ENCODE data around the gene ZMAT3.
"Not testable (repeated sequence)": the region's sequence is repeated elsewhere in the genome, so short reads cannot be mapped to it uniquely, and the experiment has no call there.

Gene ZMAT3

DNA sequence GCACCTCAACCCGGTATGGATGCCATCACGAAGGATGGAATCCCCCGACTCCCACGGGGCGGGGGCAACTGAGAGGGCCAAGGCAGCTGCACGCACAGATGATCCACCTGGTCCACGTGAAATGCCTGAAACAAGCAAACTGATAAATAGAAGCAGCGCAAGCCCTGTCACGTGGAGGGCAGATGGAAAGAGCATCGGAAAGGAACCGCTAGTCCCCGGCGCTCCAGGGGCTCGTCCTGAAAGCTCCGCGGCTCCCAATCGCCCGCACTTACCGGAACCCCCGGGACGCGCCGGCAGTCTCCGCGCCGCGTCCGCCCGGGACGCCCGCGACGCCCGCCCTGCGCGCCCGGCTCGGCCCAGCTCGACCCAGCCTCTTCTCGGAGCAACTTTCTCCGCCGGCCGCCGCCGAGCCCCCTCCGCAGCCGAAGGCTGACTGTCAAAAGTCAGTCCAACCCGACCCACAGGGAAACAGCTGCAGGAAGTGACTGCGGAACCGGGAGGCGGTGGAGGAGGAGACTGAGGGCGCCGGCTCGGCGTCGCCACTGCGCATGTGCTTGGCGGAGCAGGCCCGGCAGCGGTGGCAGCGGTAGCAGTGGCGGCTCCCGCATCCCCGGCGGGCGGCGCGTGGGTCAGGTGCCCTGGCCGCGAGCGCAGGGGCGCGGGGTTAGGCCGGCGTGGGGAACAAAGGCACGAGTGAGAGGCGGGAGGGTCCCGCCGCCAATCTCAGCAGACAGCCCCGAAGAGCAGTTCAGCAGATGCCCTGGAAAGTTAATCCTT, at the start of gene ZMAT3:
TSS of gene ZMAT3 (minus strand) at position 487 of the 777 bp plus-strand sequence. CDS start 4,057 bp downstream, outside the sequence.
- no peak for FAIRE-seq

DNA sequence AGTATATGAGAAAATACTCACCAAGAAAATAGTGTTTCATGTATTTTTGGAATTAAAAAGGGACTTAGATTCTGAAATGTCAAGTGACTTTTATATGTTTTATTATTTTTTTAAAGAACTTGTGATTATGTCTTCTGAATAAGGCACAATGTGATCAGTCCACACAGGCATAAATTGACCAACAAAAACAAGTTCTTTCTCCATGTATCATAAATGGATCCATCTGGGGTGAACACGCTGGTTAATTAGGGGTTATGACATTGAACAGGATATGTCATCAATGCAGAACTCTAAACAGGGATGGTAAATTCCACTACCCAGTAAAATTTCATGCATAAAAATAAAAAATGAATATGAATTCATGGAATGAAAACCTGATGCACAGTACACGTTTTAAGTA, 45.2 kb upstream of the ZMAT3 start:
- no peak for FAIRE-seq

DNA sequence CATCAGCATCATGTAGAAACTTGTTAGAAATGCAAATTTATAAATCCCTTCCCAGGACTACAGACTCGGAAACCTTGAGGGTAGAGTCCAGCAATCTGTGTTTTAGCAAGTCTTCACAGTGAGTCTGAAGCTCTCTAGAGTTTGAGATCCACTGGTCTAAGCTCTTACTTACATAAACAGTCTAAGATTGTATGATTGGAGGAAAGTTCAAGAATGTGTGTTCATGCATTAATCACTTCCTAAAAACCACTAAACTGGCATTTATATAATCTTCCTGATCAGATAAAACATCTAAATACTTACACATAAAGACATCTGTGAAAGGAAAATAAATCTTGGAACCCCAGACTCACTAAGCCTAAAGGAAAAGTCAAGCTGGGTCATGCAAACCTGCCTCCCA, 43.8 kb upstream of the ZMAT3 start:
- FAIRE-seq: not testable (repeated sequence)

GRCh38 chr3:179113903-179114302, 42.3 kb upstream of the ZMAT3 start:
- FAIRE-seq: no peak

DNA sequence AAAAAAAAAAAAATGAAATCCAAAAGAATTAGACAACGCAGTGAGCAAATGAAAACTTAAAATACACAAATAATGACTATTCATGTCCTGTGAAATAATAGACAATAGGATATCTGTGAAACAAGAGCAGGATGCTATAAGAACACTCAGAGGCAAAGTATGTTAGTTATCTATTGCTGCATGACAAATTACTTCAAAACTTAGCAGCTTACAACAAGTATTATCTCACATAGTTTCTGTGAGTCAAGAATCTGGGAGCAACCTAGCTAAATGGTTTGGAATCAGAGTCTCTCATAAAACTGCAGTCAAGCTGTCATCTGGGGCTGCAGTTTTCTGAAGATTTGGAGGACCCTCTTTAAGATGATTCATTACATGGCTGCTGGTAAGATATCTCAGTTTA, 36.5 kb upstream of the ZMAT3 start:
- no peak for FAIRE-seq

DNA sequence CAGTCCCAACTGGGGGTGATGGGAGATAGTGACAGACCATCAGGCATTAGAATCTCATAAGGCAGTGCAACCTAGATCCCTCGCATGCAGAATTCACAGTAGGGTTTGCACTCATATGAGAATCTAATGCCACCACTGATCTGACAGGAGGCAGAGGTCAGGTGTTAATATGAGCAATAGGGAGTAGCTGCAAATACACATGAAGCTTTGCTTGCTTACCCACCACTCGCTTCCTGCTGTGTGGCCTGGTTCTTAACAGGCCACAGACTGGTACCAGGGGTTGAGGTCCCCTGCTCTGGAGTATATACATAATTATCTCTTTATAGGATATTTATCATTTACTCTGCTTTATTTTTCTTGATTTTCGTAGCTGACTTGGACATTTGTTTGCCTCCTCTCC, 36.0 kb upstream of the ZMAT3 start:
- FAIRE-seq: no peak

DNA sequence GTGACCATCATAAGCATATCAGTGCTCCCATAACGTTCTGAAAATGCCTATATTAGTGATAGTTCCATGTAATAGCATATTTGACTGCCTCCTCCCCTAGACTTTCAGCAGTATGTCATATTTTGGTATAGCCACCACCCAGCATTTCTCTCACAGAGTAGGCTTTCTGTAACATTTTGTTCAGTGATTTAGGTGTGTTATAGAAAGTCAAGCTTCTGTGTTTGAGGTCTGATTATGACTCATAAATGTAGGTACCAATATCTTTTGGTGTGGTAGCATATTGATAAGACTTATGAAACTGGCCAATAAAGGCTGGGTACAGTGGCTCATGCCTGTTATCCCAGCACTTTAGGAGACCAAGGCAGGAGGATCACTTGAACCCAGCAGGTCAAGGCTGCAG, 34.3 kb upstream of the ZMAT3 start:
- no peak for FAIRE-seq

DNA sequence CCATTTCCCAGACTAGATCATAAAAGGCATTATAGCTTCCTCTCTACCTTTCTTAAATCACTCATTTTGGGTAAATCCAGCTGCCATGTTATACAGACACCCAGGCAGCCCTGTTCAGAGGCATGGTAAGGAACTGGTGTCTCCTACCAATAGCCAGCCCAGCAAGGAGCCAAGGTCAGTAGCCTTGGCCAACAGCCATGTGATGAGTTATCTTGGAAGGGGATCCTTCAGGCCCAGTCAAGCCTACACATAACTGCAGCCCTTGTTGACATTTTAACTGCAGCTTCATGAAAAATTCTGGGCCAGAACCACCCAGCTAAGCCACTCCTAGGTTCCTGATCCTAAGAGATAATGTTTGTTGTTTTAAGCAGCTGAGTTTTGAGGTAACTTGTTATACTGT, 29.0 kb upstream of the ZMAT3 start:
- FAIRE-seq: no peak

DNA sequence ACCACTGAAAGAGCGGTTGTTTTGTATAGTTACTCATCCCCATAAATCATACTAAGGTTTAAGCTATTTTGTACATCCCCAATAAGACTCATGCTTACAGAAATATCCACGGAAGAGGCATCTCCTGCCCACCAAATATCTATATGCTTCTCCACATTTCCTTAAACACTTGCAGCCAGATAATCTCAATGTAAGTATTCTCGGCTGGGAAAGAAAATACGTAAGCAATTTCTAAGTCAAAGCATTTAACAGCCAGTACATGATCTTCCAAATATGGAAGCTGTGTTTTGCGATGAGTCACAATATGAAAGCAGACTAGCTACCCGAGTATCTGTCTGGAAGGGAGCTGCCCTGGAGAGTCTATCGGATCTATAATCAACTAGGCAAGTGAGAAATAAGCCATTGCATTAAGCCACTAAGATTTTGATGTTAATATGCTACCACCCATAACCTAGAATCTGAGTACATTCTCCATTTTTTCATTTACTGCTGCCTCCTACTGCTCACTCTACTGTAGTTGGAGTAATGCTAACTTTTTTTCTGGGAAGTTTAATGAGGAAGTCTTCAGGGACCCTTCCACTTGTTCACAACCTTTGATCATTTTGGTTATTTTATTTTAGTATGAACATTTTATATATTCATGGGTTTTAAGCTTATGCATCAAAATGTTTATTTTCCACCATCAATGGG, 26.9 kb upstream of the ZMAT3 start:
- no peak for FAIRE-seq

DNA sequence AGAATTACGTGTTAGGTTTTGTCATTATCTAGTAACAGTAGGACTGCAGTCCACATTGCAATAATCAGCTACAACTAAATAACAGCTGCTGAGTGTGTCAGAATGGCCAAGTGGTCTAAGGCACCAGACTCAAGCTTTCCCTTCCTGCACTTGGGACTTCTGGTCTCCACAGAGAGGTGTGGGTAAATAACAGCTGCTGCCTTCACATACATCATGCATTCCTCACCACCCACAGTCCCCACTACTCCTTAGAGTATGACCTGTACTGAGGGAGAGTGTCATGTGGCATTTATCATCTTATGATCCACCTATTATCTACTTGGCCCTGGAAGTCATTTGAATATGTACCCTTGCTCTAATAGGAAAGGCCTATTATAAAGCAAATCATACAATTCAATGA, 22.2 kb upstream of the ZMAT3 start:
- no peak for FAIRE-seq

DNA sequence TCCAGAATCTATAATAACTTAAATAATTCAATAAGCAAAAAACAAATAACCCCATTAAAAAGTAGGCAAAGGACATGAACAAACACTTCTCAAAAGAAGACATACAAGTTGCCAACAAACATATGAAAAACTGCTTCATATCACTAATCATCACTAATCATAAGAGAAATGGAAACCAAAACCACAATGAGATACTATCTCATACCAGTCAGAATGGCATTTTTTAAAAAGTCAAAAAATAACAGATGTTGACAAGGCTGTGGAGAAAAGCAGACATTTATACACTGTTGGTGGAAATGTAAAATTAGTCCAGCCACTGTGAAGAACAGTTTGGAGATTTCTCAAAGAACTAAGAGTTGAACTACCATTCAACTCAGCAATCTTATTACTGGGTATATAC, 19.5 kb upstream of the ZMAT3 start:
- FAIRE-seq: no peak

- FAIRE-seq: no peak
Observed at GRCh38 chr3:179088306-179088705, 16.7 kb upstream of the ZMAT3 start.

GRCh38 chr3:179083977-179084376, 12.4 kb upstream of the ZMAT3 start:
- FAIRE-seq: no peak

- FAIRE-seq: no peak
Observed at GRCh38 chr3:179082416-179082815, 10.8 kb upstream of the ZMAT3 start.

DNA sequence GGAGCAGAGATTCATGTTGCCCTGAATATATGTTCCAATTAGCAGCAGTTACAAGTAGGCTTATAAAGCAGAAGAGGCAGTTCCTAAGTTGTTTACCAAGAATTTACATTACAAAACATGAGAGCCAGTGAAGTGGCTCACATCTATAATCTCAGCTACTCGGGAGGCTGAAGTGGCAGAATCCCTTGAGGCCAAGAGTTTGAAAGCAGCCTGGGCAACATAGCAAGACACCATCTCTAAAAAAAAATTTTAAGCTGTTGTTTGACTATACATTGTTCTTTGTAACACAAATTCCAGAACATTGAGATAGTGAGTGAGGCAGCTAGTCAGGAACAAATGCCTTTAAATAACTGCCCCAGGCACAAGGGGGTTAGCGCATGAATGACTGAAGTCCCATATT, 10.3 kb upstream of the ZMAT3 start:
- no peak for FAIRE-seq

- FAIRE-seq: no peak
Observed at GRCh38 chr3:179079537-179079936, 7.9 kb upstream of the ZMAT3 start.

DNA sequence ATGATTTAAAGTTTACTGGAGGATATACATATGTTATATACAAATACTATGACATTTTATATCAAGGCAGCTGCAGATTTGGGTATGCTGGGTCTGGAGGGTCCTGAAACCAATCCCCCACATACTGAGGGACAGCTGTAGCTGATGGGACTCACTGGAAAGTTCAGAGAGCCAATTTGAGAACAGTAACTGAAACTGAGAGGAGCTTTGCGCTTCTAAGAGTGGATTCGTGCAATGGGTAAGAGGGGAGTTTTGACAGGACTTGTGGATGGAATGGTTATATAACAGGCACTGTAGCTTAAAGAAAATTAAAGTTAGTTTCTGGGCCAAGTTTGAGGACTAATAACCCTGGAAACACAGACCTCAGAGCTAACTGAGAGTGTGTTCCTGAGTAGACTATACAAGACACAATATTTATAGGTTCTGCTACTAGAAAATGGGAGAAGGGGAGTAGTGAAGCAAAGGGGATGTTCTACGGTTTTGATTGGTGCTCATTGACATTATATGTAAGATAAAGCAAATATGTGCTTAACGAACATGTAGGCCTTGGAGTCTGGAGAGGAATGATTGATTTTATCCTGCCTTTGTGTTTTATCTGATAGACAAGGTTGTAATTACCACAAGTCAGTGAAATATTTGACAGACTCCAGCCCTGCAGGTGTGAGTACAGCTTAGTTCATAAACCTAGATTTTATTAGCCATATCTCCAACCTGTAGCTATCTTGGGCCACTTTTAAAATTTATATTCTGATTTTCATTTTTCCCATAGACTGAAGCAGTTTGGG, 4.8 kb upstream of the ZMAT3 start:
- no peak for FAIRE-seq

GRCh38 chr3:179074656-179075055, 3.0 kb upstream of the ZMAT3 start:
- FAIRE-seq: no peak

DNA sequence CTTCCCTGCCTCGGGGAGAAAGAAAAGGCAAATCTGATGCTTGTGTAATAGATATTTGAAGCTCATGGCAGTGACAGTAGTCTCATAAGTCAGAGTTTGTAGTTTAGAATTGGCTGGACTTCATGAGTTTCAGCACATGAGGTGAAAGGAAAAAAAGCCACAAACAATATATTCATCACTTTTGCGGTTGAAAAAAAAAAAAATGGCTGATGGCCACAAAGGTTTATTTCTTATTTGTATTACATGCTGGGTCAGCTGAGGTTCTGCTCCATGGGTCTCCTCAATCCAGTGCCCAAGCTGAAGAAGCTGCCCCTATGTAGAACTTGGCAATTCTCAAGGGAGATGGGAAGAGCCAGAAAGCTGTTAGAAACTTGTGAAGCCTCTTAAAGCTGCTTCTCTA, 2.2 kb upstream of the ZMAT3 start:
- FAIRE-seq: no peak

DNA sequence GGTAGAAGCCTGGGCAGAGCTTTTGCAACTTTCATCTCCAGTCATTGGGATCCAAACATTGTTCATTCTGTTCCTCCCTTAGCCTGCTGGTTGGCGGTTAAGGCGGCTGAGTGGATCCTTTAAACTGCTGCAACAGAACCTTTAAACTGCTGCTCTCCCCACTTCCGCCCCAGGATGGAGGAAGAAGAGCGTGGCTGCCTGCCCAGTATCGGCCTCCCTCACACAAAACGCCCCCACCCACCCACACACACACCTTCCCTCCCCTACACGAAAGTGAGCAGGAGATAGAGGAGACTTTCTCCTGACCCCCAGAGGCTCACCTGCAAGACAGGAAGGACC, 460 bp upstream of the ZMAT3 start:
- no peak for FAIRE-seq

DNA sequence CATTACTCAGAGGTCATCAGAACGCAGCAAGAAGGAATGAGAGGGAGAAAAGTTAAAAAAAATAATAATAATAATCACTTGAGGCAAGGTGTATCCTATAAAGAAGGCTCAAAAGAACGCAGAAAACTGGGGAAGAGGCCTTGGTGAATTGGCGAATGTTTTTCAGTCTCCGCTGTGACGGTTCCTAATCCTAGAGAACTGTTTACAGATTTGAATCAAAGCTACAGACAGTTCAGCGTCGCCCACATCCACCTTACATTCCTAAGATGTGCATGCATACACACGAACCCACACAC, 634 bp downstream of the ZMAT3 start:
- FAIRE-seq: no peak

DNA sequence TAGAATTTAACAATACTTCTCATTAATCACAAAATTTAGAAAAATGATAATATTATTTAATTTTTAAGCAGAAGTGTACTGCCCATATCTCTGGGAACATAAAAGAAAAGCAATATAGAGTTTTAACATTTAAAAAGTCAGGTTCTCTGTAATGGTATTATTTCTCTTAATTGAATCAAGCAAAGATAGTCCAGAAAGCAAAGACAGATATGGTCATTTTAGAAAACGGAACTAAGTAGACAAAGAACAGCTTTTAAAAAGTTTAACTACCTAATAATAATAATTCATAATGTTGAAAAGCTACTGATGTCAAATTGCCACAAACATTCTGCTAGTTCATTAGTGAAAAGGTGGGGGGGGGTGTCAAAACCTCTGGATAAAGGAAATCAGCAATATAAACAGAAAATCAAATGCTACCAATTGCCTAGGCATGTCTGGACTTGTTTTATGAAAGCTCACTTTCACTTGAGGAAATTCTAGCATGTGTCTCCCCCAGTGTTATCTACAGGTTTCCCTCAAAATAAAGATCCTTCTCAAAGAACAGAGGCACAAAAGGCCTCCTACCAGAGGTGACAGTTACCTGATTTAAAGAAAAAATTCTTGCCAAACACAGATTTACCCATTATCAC, 1.7 kb downstream of the ZMAT3 start:
- no peak for FAIRE-seq

DNA sequence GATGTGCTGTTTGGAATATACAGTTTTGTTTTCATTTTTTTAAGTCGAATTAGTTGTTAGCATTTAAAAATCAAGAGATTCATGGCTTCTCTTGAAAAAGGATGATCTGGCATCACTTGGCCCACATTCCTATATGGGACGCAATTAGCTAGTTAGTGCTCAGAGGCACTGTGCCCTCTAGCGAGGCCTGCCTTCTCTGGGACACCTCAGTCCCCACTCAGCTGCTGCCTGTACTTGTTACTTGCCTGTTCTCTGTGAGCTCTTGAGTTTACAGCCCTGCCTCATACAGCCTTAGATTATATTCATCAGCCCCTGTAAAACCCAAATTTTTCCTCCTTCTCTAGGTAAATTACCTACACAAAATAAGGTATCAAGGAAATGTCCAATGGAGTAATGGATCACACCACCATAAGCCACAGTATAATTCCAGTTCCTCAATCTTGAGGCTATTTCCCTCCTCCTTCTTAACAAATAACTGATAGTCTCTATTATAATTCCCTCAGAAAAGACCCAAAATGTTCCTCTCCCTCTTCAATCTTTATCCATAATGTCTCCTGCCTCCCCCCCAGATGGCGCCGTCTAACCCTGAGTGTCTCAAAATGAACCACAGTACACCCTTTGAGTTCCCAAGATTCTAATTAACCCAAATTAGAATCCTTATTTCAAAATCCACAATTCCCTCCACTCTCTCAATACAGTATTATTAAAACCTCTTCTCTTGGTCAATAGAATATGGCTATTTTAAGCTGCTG, 2.7 kb downstream of the ZMAT3 start:
- no peak for FAIRE-seq
